ENCODE results near the gene TIMM10.

DNA sequence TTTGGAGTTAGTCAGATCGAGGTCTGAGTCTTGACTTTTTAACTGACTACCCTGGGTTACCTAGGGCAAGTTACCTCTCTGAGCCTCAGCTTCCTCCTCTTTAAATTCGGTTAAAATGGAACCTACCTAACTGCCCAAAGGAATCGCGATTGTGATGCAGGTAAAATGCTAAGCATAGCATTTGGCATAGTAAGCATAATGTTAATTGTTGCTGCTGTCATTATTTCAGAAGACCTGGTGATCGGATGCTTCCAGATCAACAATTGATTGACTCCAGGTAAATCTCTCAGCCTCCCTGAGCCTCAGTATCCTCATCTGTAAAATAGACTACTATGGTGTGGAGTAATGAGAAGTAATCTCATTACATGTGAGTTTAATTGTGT is 14.5 kb downstream of the TIMM10 start:
- TF ChIP-seq CTCF (conservative IDR thresholded peaks at IDR 0.05; ENCODE audit: low read depth, low read length) (no peak), EZH2 (IDR thresholded peaks at IDR 0.05; ENCODE audit: low read length, unreplicated experiment) (no peak)

Data from PC-3 (cell line).